Neural cell (in vitro differentiated cells): ENCODE measurements around the gene C1orf50.

ENCODE experiments used
- CTCF ChIP-seq: fragments of 450-650 bp; IDR thresholded peaks from 2 replicates; pipeline ENCODE4 v1.5.1; 2014; ENCODE audit warnings: antibody characterized with exemption, mild to moderate bottlenecking, moderate library complexity; ENCODE audit not compliant: poor library complexity, severe bottlenecking
- EP300 ChIP-seq: fragments of 450-650 bp; conservative IDR thresholded peaks from 2 replicates; pipeline ENCODE4 v1.6.1; 2014; ENCODE audit warnings: antibody characterized with exemption, mild to moderate bottlenecking, moderate library complexity; ENCODE audit not compliant: poor library complexity, severe bottlenecking
- EZH2 ChIP-seq: fragments of 200-600, 300-800 bp; shearing (Covaris generic), sonication (generic); IDR thresholded peaks from 2 replicates; pipeline ENCODE4 v1.6.1; 2014; ENCODE audit warnings: antibody characterized with exemption, low read length, borderline replicate concordance, mild to moderate bottlenecking; ENCODE audit not compliant: insufficient read depth, poor library complexity, severe bottlenecking
- MXI1 ChIP-seq: fragments of 450-650 bp; conservative IDR thresholded peaks from 2 replicates; pipeline ENCODE4 v1.6.1; 2014; ENCODE audit warnings: antibody characterized with exemption, mild to moderate bottlenecking; ENCODE audit not compliant: poor library complexity, severe bottlenecking
- POLR2AphosphoS5 ChIP-seq: IDR thresholded peaks from 2 replicates; pipeline ENCODE4 v1.6.1; 2012
- RAD21 ChIP-seq: fragments of 450-650 bp; conservative IDR thresholded peaks from 2 replicates; pipeline ENCODE4 v1.6.1; 2014; ENCODE audit warnings: antibody characterized with exemption, mild to moderate bottlenecking, moderate library complexity
- REST ChIP-seq: IDR thresholded peaks from 2 replicates; pipeline ENCODE4 v1.6.1; 2012; ENCODE audit warnings: borderline replicate concordance
- SMC3 ChIP-seq: fragments of 450-650 bp; conservative IDR thresholded peaks from 2 replicates; pipeline ENCODE4 v1.6.1; 2014; ENCODE audit warnings: antibody characterized with exemption, mild to moderate bottlenecking, moderate library complexity; ENCODE audit not compliant: poor library complexity
- TAF1 ChIP-seq: IDR thresholded peaks from 2 replicates; pipeline ENCODE4 v1.6.1; 2012; ENCODE audit warnings: low read depth

GRCh38 chr1:42765832-42766740 is 963 bp upstream of the C1orf50 start:
- TF ChIP-seq CTCF (peak; percentile 79), POLR2AphosphoS5 (peak; percentile 16), RAD21 (peak; percentile 66), SMC3 (peak; percentile 68), TAF1 (peak; percentile 9), EZH2 (no peak), EP300 (no peak), REST (no peak), MXI1 (peak; percentile 68)
